Measurements from ENCODE around the gene SNRPB. TPM values are rescaled to one million over a fixed set of nuclear protein-coding genes. Genes with fewer than 3 reads are reported as not detected.
"Not testable (repeated sequence)": the region's sequence is repeated elsewhere in the genome, so short reads cannot be mapped to it uniquely, and the experiment has no call there.

The SNRPB gene
- total RNA-seq, 2 experiments from 2014 or later, result 232 to 235 TPM

DNA sequence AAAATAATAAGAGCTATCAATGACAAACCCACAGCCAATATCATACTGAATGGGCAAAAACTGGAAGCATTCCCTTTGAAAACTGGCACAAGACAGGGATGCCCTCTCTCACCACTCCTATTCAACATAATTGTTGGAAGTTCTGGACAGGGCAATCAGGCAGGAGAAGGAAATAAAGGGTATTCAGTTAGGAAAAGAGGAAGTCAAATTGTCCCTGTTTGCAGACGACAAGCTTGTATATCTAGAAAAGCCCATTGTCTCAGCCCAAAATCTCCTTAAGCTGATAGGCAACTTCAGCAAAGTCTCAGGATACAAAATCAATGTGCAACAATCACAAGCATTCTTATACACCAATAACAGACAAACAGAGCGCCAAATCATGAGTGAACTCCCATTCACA is 34.2 kb upstream of the SNRPB start:
- Mint-ChIP-seq H3K36me3 (peaks cover 20% of the 10 kb centered on the region), H3K4me1 (peaks cover 11% of the 10 kb centered on the region)
- H3K27ac Mint-ChIP-seq; H3K27me3 Mint-ChIP-seq; DNase-seq; ATAC-seq (ENCODE audit: low read depth); H3K4me3 Mint-ChIP-seq; POLR2A ChIA-PET; H3K9me3 Mint-ChIP-seq: not testable (repeated sequence)

- ATAC-seq (ENCODE audit: low read depth); DNase-seq; POLR2A ChIA-PET; H3K27me3 Mint-ChIP-seq; H3K27ac Mint-ChIP-seq; H3K9me3 Mint-ChIP-seq; H3K4me1 Mint-ChIP-seq; H3K4me3 Mint-ChIP-seq: not testable (repeated sequence)
- peaks cover 22% of the 10 kb centered on the region for H3K36me3 Mint-ChIP-seq
These were observed 32.3 kb upstream of the SNRPB start for GRCh38 chr20:2502808-2503384.

- H3K36me3 Mint-ChIP-seq, result peaks cover 34% of the 10 kb centered on the region
- H3K4me3 Mint-ChIP-seq, result no peak overlapping the region
- peaks cover 10% of the 10 kb centered on the region for H3K4me1 Mint-ChIP-seq
- DNase-seq (no peak), ATAC-seq (ENCODE audit: low read depth) (no peak)
- peak overlapping the region; percentile 14 for H3K27ac Mint-ChIP-seq
- POLR2A ChIA-PET, result no interaction called here
- no peaks in the 10 kb centered on the region for H3K27me3 Mint-ChIP-seq
- peaks cover 5% of the 10 kb centered on the region for H3K9me3 Mint-ChIP-seq
These were observed 15.1 kb upstream of the SNRPB start for GRCh38 chr20:2485661-2486060.

GRCh38 chr20:2485080-2485479 is 14.5 kb upstream of the SNRPB start:
- DNase-seq, result no peak

DNA sequence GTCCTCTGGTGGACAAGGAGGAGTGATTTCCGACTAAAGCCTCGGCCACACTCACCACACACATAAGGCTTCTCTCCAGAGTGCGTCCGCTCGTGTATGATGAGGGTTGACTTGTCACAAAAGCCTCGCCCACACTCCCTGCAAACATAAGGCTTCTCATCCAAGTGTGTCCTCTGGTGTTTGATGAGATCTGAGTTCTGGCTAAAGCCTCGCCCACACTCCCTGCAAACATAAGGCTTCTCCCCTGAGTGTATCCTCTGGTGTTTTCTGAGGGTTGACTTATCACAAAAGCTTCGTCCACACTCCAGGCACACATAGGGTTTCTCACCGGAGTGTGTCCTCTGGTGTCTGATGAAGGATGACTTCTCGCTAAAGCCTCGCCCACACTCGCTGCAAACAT is 12.9 kb upstream of the SNRPB start:
- ATAC-seq (ENCODE audit: low read depth), result no peak
- Mint-ChIP-seq H3K27me3 (no peaks in the 10 kb centered on the region), H3K36me3 (peaks cover 36% of the 10 kb centered on the region), H3K4me1 (peaks cover 4% of the 10 kb centered on the region), H3K27ac (no peak overlapping the region), H3K9me3 (peaks cover 5% of the 10 kb centered on the region), H3K4me3 (no peak overlapping the region)
- no peak for DNase-seq
- POLR2A ChIA-PET, result no interaction called here

More at GRCh38 chr20:2485080-2485479, 14.5 kb upstream of the SNRPB start:
- H3K4me3 Mint-ChIP-seq, result no peak overlapping the region
- no peaks in the 10 kb centered on the region for H3K27me3 Mint-ChIP-seq
- peaks cover 10% of the 10 kb centered on the region for H3K4me1 Mint-ChIP-seq
- H3K9me3 Mint-ChIP-seq, result peaks cover 5% of the 10 kb centered on the region
- no peak for ATAC-seq (ENCODE audit: low read depth)
- H3K36me3 Mint-ChIP-seq, result peaks cover 38% of the 10 kb centered on the region
- POLR2A ChIA-PET, result no interaction called here
- H3K27ac Mint-ChIP-seq, result no peak overlapping the region

DNA sequence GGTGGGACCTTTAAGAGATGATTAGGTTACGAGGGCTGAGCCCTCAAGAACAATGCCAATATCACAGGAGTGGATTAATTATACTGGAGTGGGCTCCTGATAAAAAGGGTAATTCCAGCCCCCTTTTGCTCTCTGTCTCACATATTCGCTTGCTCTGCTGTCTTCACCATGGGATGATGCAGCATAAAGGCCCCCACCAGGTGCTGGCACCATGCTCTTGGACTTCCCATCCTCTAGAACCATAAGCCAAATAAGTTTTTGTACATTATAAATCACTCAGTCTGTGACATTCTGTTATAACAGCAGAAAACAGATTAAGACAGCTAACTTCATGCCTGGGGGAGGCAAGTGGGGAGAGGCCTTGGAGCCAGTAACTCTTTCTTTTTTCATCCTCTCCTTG is 9.8 kb upstream of the SNRPB start:
- no peak for DNase-seq
- no peak for ATAC-seq (ENCODE audit: low read depth)
- peaks cover 34% of the 10 kb centered on the region for H3K36me3 Mint-ChIP-seq
- POLR2A ChIA-PET, result no interaction called here
- no peak overlapping the region for H3K4me3 Mint-ChIP-seq
- peaks cover 5% of the 10 kb centered on the region for H3K9me3 Mint-ChIP-seq
- no peaks in the 10 kb centered on the region for H3K27me3 Mint-ChIP-seq
- no peak overlapping the region for H3K27ac Mint-ChIP-seq
- H3K4me1 Mint-ChIP-seq, result peaks cover 4% of the 10 kb centered on the region

DNA sequence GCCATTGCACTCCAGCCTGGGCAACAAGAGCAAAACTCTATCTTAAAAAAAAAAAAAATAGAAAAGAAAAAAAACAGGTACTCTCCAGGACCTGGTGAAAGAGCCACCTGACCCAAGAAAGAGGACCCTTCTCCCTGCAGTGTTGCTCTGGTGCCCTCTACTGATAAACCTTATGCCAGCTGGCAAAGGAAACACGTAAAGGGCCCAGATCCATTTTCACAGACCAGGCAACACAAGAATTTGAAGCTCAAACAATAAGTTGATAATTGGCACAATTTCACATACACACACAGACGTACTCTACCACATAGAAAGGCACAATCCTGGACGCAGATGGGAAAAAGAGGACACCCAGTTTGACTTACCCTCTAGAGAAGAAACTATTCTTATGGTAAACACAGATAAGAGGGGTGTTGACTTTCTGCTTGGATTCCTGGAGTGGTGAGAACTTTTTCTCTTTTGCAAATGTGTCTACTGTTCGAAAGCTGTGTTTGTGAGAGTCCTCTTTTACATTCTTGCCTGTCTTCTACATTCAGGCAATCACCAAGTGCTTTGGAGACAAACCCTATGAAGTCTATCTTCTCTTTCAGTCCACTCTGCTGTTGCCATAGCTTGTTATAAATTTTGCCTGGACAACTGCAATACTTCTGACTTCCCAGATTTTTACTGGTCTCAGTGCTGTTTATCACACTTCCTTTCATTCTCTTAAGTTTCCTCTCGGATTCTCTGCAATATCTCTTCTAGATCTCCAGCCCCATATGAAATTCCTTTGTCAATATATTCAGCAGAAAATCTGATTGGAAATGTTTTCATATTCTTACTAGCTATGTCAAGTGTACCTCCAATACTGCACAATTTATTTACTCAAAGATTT is 6.4 kb upstream of the SNRPB start:
- peaks cover 4% of the 10 kb centered on the region for H3K4me1 Mint-ChIP-seq
- ATAC-seq (ENCODE audit: low read depth) (no peak), DNase-seq (no peak)
- no peak overlapping the region for H3K27ac Mint-ChIP-seq
- no peak overlapping the region for H3K4me3 Mint-ChIP-seq
- H3K9me3 Mint-ChIP-seq, result peaks cover 5% of the 10 kb centered on the region
- no peaks in the 10 kb centered on the region for H3K27me3 Mint-ChIP-seq
- peaks cover 28% of the 10 kb centered on the region for H3K36me3 Mint-ChIP-seq
- POLR2A ChIA-PET, result no interaction called here

- POLR2A ChIA-PET, result no interaction called here
- H3K27me3 Mint-ChIP-seq, result no peaks in the 10 kb centered on the region
- ATAC-seq (ENCODE audit: low read depth) (no peak), DNase-seq (no peak)
- H3K4me3 Mint-ChIP-seq, result no peak overlapping the region
- H3K36me3 Mint-ChIP-seq, result peaks cover 23% of the 10 kb centered on the region
- H3K9me3 Mint-ChIP-seq, result peaks cover 4% of the 10 kb centered on the region
- no peak overlapping the region for H3K27ac Mint-ChIP-seq
- H3K4me1 Mint-ChIP-seq, result peaks cover 3% of the 10 kb centered on the region
These were observed 5.5 kb upstream of the SNRPB start for GRCh38 chr20:2475850-2476741.

GRCh38 chr20:2473516-2473915 is 2.9 kb upstream of the SNRPB start:
- POLR2A ChIA-PET, result no interaction called here
- Mint-ChIP-seq H3K9me3 (no peaks in the 10 kb centered on the region), H3K36me3 (peaks cover 17% of the 10 kb centered on the region), H3K4me1 (peaks cover 15% of the 10 kb centered on the region), H3K4me3 (no peak overlapping the region), H3K27ac (no peak overlapping the region), H3K27me3 (no peaks in the 10 kb centered on the region)
- ATAC-seq (ENCODE audit: low read depth), result no peak
- no peak for DNase-seq

DNA sequence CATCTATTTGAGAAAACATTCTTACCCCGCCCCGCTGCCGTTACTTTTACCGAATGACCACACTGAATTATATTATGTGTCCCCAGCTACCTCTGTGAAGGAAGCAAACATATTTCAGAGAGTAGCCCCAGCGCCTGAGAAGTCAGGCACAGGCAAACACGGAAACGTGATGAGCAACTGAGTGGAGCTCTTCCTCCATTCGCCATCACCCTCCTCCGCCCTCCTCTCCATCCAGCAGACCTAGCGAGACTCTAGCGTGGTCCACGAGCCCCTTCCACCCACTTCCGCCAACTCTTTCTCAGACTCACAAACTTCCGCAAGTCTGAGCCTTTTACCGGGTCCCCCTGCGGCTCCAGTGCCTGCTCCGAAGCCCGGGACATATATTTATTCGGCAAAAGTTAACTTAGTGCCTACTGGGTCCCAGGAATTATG is 582 bp downstream of the SNRPB start:
- Mint-ChIP-seq H3K27me3 (no peaks in the 10 kb centered on the region), H3K27ac (peak overlapping the region; percentile 98), H3K36me3 (peaks cover 30% of the 10 kb centered on the region), H3K4me3 (peak overlapping the region; percentile 96), H3K4me1 (peaks cover 41% of the 10 kb centered on the region), H3K9me3 (no peaks in the 10 kb centered on the region)
- POLR2A ChIA-PET, result interaction anchor here (0.5 to 3.6 kb wide), 15 partner anchors 12 to 367 kb away, joined by 3 to 32 read pairs (median 4); partner anchors contain the start of genes IDH3B, NOP56 and ZNF343
- DNase-seq (no peak), ATAC-seq (ENCODE audit: low read depth) (peak; percentile 65)

DNA sequence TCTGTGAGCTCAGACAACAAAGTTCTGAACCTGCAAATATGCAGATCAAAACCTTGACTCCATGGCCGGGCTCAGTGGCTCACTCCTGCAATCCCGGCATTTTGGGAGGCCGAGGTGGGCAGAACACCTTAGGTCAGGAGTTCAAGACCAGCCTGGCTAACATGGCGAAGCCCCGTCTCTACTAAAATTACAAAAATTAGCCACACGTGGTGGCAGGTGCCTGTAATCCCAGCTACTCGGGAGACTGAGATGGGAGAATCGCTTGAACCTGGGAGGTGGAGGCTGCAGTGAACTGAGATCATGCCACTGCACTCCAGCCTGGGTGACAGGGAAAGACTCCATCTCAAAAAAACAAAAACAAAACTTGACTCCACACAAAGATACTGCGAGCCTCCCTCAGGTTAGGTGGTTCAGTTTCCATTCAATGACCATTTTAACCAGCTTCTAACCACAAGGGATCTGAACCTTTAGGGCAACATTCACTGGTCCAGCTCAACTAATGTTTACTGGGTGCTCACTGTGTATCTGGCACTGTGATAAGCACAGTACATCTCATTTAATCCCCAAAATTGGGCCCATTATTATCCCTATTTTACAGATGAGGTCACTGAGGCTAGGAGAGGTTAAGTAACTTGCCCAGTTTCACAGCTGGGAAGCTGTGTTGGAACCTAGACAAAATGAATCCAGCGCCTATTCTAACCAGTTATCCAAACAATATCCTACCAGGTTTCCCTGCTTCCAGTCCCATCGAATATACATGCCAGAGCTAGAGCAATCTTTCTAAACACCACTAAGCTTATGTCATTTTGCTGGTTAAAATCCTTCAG is 1.8 kb downstream of the SNRPB start:
- POLR2A ChIA-PET, result interaction anchor here (0.6 to 3.6 kb wide), 5 partner anchors 11 to 366 kb away, joined by 3 to 32 read pairs (median 15); partner anchors contain the start of genes IDH3B and ZNF343
- no peak for ATAC-seq (ENCODE audit: low read depth)
- Mint-ChIP-seq H3K27ac (peak overlapping the region; percentile 38), H3K27me3 (no peaks in the 10 kb centered on the region), H3K9me3 (no peaks in the 10 kb centered on the region), H3K4me3 (peak overlapping the region; percentile 96), H3K4me1 (peaks cover 41% of the 10 kb centered on the region), H3K36me3 (peaks cover 38% of the 10 kb centered on the region)
- DNase-seq, result no peak

DNA sequence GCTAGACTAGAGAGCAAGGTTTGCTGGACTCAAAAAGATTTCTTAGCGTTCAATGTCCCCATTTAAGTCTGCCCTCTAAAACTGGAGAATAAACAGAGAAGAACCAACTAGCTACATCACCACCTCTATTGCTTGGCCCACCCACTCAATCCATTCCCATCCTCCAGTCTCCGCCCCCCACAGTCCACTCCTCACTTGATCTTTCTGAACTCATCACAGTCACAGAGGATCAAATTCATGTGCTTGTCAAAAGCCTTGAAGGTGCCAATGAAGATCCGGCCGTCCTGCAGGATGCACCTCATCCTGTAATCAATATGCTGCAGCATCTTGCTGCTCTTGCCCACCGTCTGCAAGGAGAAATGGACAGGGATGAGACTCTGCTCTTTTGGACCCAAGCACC is 3.2 kb downstream of the SNRPB start:
- POLR2A ChIA-PET, result interaction anchor here (3.6 kb wide), 1 partner anchor 9 kb away, joined by 32 read pairs; no protein-coding TSS in a partner anchor
- ATAC-seq (ENCODE audit: low read depth), result no peak
- Mint-ChIP-seq H3K4me1 (peaks cover 43% of the 10 kb centered on the region), H3K36me3 (peaks cover 44% of the 10 kb centered on the region), H3K27me3 (no peaks in the 10 kb centered on the region), H3K9me3 (no peaks in the 10 kb centered on the region), H3K27ac (peak overlapping the region; percentile 9), H3K4me3 (peak overlapping the region; percentile 96)
- DNase-seq, result no peak
